OCI-LY3 (cell line): ENCODE data around the gene AUNIP.

Experiments
- EZH2phosphoT487 ChIP-seq: fragments of 200-600 bp; shearing (Covaris generic); IDR thresholded peaks from 2 replicates; pipeline ENCODE4 v1.6.1; 2018; ENCODE audit warnings: antibody characterized with exemption, mixed run types, low read depth
- TF ChIP-seq, protein P1 (sequence below): fragments of 200-600, 300-600 bp; sonication (generic); IDR thresholded peaks from 2 replicates; pipeline ENCODE4 v1.5.1; 2014; ENCODE audit warnings: antibody characterized with exemption, low read length, low read depth

- TF ChIP-seq, protein P1, sequence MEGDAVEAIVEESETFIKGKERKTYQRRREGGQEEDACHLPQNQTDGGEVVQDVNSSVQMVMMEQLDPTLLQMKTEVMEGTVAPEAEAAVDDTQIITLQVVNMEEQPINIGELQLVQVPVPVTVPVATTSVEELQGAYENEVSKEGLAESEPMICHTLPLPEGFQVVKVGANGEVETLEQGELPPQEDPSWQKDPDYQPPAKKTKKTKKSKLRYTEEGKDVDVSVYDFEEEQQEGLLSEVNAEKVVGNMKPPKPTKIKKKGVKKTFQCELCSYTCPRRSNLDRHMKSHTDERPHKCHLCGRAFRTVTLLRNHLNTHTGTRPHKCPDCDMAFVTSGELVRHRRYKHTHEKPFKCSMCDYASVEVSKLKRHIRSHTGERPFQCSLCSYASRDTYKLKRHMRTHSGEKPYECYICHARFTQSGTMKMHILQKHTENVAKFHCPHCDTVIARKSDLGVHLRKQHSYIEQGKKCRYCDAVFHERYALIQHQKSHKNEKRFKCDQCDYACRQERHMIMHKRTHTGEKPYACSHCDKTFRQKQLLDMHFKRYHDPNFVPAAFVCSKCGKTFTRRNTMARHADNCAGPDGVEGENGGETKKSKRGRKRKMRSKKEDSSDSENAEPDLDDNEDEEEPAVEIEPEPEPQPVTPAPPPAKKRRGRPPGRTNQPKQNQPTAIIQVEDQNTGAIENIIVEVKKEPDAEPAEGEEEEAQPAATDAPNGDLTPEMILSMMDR: no peak
- no peak for TF ChIP-seq EZH2phosphoT487
These were observed 64.9 kb downstream of the AUNIP start for GRCh38 chr1:25794325-25794724.
